CD4-positive, alpha-beta memory T cell (primary cell): ENCODE data around the gene HIF1AN. TPM values are rescaled to one million over a fixed set of nuclear protein-coding genes. Genes with fewer than 3 reads are reported as not detected.

Experiments
- CTCF ChIA-PET: fragments of 350-600 bp; sonication (Branson Sonifier 250); formaldehyde crosslinking; loops from one replicate; lab custom pipeline; 2021; ENCODE audit warnings: inconsistent platforms; ENCODE audit not compliant: partially characterized antibody; lab: Charles Lee
- POLR2A ChIA-PET: fragments of 350-600 bp; sonication (Branson Sonifier 250); formaldehyde crosslinking; loops from one replicate; lab custom pipeline; 2021; ENCODE audit not compliant: partially characterized antibody; lab: Charles Lee
- DNase-seq, 5 donors: peaks; one replicate each; pipeline versions ENCODE4 v3.0.0 to v3.0.0-alpha.2; 2020 to 2022; ENCODE audit warnings: mixed read lengths in 1 of 5
- H3K27ac ChIP-seq: one replicate; pipeline ENCODE4 v1.7.0; 2013; ENCODE audit warnings: low read depth, low read length
- H3K27me3 ChIP-seq: 2 replicates; pipeline ENCODE4 v1.7.0; 2013; ENCODE audit warnings: mild to moderate bottlenecking, low read length, moderate library complexity; ENCODE audit not compliant: insufficient read depth
- H3K36me3 ChIP-seq: 2 replicates; pipeline ENCODE4 v1.7.0; 2013; ENCODE audit warnings: mild to moderate bottlenecking, low read length, moderate library complexity; ENCODE audit not compliant: insufficient read depth
- H3K4me1 ChIP-seq: 2 replicates; pipeline ENCODE4 v1.7.0; 2013; ENCODE audit warnings: mild to moderate bottlenecking, low read length, moderate library complexity; ENCODE audit not compliant: insufficient read depth
- H3K4me3 ChIP-seq, 2 donors: one replicate each; pipeline ENCODE4 v1.7.0; 2013; ENCODE audit warnings: low read length in 2 of 2, mild to moderate bottlenecking in 1 of 2
- H3K9me3 ChIP-seq, 2 donors: one replicate each; pipeline ENCODE4 v1.7.0; 2013; ENCODE audit warnings: low read length in 2 of 2, control low read depth in 1 of 2; ENCODE audit not compliant: control insufficient read depth in 1 of 2
- H3K27ac Mint-ChIP-seq, 7 donors: one replicate each; pipeline ENCODE4 v1.8.0; 2020 to 2021; ENCODE audit warnings: mixed read lengths in 7 of 7, mild to moderate bottlenecking in 6 of 7, inconsistent platforms in 3 of 7, moderate library complexity in 3 of 7
- H3K27me3 Mint-ChIP-seq, 2 donors: one replicate each; pipeline ENCODE4 v1.8.0; 2020 to 2021; ENCODE audit warnings: mixed read lengths in 2 of 2
- H3K36me3 Mint-ChIP-seq, 2 donors: one replicate each; pipeline ENCODE4 v1.8.0; 2020 to 2021; ENCODE audit warnings: mixed read lengths in 2 of 2, inconsistent platforms in 1 of 2, mild to moderate bottlenecking in 1 of 2
- H3K4me1 Mint-ChIP-seq, 4 donors: one replicate each; pipeline ENCODE4 v1.8.0; 2020 to 2021; ENCODE audit warnings: mixed read lengths in 4 of 4, mild to moderate bottlenecking in 1 of 4
- H3K4me3 Mint-ChIP-seq, 8 donors: one replicate each; pipeline ENCODE4 v1.8.0; 2020 to 2021; ENCODE audit warnings: mixed read lengths in 8 of 8, mild to moderate bottlenecking in 7 of 8, moderate library complexity in 6 of 8, inconsistent platforms in 3 of 8
- H3K9me3 Mint-ChIP-seq, 8 donors: one replicate each; pipeline ENCODE4 v1.8.0; 2020 to 2021; ENCODE audit warnings: mixed read lengths in 8 of 8, mild to moderate bottlenecking in 5 of 8, inconsistent platforms in 3 of 8, moderate library complexity in 1 of 8
- intact Hi-C: fragments of 100-400 bp; cut with micrococcal nuclease; formaldehyde crosslinking; loops from one replicate; pipeline ENCODE4 v1.15.1; 2023
- polyA plus RNA-seq, 2 donors: library from polyadenylated mRNA; unstranded; fragments of 300-500 nt; fragmentation: Illumina TruSeq; gene quantifications; one replicate each; pipeline ENCODE4 v1.2.3, GENCODE V29; 2021
- total RNA-seq, 2 experiments: library from RNA; stranded (reverse); gene quantifications; one replicate each; pipeline ENCODE4 v1.2.3, GENCODE V29; 2021

Gene HIF1AN
- 10 to 100 TPM; 69.6 to 69.8 TPM for total RNA-seq
- 10 to 100 TPM; 26.8 to 36.8 TPM for polyA plus RNA-seq

- intact Hi-C loops = loop anchor here (1.0 to 10.0 kb wide), 5 partner anchors 291 to 914 kb away; partner anchors contain the start of genes COX15, CUTC, LZTS2 and SLC25A28
- H3K4me1 ChIP-seq = peaks cover 34% of the 10 kb centered on the region
These were observed at the start of gene HIF1AN for GRCh38 chr10:100535715-100536353. TSS of gene HIF1AN (plus strand) at chr10:100535943. CDS start at chr10:100535959, 16 bp downstream.

DNA sequence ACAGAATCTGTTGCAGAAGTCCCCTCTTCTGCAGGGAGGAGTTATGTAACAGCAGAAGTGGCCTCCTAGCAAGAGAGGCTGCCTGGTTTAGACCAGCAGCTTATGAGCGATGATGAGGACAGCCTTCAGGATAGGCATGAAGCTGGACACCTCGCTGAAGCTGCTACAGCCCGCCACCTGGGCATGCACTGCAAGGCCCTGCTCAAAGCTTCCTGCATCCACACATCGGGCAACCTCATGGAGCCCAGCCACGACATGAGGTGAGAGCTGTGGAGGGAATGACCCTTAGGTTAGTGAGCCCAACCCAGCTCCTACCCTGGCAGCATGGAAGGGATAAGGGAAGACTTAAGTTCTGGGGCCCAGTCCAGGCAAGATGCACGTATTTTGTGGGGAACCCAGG lies 48.2 kb upstream of the HIF1AN start:
- intact Hi-C loops = no loop called here
- peaks cover 48 to 52% of the 10 kb centered on the region in 2 donors for H3K36me3 Mint-ChIP-seq
- no peaks in the 10 kb centered on the region for H3K9me3 Mint-ChIP-seq
- POLR2A ChIA-PET = no interaction called here
- no peaks in the 10 kb centered on the region for H3K27me3 Mint-ChIP-seq
- H3K9me3 ChIP-seq = no peaks in the 10 kb centered on the region
- no peak overlapping the region for H3K27ac Mint-ChIP-seq
- no peaks in the 10 kb centered on the region for H3K27me3 ChIP-seq
- H3K4me3 Mint-ChIP-seq = no peak overlapping the region
- H3K4me1 ChIP-seq = peaks cover 7% of the 10 kb centered on the region
- H3K27ac ChIP-seq = no peak overlapping the region
- no peak for DNase-seq
- H3K4me3 ChIP-seq = no peak overlapping the region
- CTCF ChIA-PET = interaction anchor here (1.5 to 2.9 kb wide), 4 partner anchors 8 to 150 kb away, joined by 3 to 14 read pairs (median 5); no protein-coding TSS in a partner anchor
- H3K4me1 Mint-ChIP-seq = peaks cover 0 to 10% (median 6%) of the 10 kb centered on the region in 4 donors
- peaks cover 28% of the 10 kb centered on the region for H3K36me3 ChIP-seq

More at GRCh38 chr10:100535715-100536353, at the start of gene HIF1AN:
- Histone ChIP-seq H3K27ac (peak within 1 kb of the TSS; percentile 77), H3K9me3 (no peaks in the 10 kb centered on the region), H3K4me3 (peak within 1 kb of the TSS; percentile 48 to 69), H3K36me3 (peaks cover 15% of the 10 kb centered on the region), H3K27me3 (no peaks in the 10 kb centered on the region)
- Mint-ChIP-seq H3K36me3 (peaks cover 21 to 27% of the 10 kb centered on the region in 2 donors), H3K27me3 (no peaks in the 10 kb centered on the region), H3K4me3 (peak within 1 kb of the TSS in 1 of 8 donors; percentile 40), H3K27ac (peak within 1 kb of the TSS in 3 of 7 donors; percentile 8 to 87 (median 32)), H3K4me1 (peaks cover 12 to 23% (median 18%) of the 10 kb centered on the region in 4 donors), H3K9me3 (no peaks in the 10 kb centered on the region)
- POLR2A ChIA-PET = interaction anchor here (0.8 to 1.9 kb wide), 14 partner anchors 8 to 455 kb away, joined by 3 to 19 read pairs (median 4); partner anchors contain the start of genes BLOC1S2 and SLF2
- CTCF ChIA-PET = interaction anchor here (0.7 to 2.7 kb wide), 18 partner anchors 8 to 802 kb away, joined by 3 to 22 read pairs (median 5); partner anchors contain the start of gene SCD
- DNase-seq = peak; percentile 92 to 95 (median 94)

- H3K9me3 Mint-ChIP-seq = no peaks in the 10 kb centered on the region
- peaks cover 62 to 65% of the 10 kb centered on the region in 2 donors for H3K36me3 Mint-ChIP-seq
- intact Hi-C loops = no loop called here
- peak overlapping the region in 1 of 7 donors; percentile 29 for H3K27ac Mint-ChIP-seq
- H3K4me3 Mint-ChIP-seq = no peak overlapping the region
- POLR2A ChIA-PET = no interaction called here
- CTCF ChIA-PET = interaction anchor here (1.3 to 2.9 kb wide), 3 partner anchors 19 to 49 kb away, joined by 3 to 14 read pairs (median 7); no protein-coding TSS in a partner anchor
- Histone ChIP-seq H3K4me3 (no peak overlapping the region), H3K36me3 (peaks cover 32% of the 10 kb centered on the region), H3K27me3 (no peaks in the 10 kb centered on the region), H3K27ac (no peak overlapping the region), H3K4me1 (no peaks in the 10 kb centered on the region), H3K9me3 (no peaks in the 10 kb centered on the region)
- DNase-seq = no peak
- no peaks in the 10 kb centered on the region for H3K27me3 Mint-ChIP-seq
- no peaks in the 10 kb centered on the region for H3K4me1 Mint-ChIP-seq
These were observed 46.3 kb upstream of the HIF1AN start for GRCh38 chr10:100489396-100489795.

DNA sequence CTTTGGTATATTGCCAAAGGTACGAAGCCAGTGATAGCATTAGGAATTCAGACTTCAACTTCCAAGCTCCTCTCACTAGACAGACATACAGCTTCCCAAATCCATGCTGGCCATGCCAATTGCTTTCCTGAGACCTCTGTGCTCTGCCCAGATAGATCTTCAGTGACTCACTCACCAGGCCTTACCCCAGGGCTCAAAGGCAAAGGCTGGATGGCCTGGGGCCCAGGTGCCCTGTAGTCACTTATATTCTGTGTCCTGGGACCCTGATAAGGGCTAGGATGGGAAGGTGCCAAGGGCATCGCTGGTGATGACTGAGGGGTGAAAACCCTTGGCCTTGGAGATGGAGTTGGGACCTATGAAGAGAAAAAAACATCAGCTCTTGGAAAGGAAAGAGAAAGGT lies 45.2 kb upstream of the HIF1AN start:
- no peaks in the 10 kb centered on the region for H3K4me1 Mint-ChIP-seq
- H3K36me3 Mint-ChIP-seq = peaks cover 68% of the 10 kb centered on the region in 2 donors
- CTCF ChIA-PET = interaction anchor here (1.6 to 14.3 kb wide), 2 partner anchors 8 to 23 kb away, joined by 4 to 84 read pairs; no protein-coding TSS in a partner anchor
- H3K4me3 Mint-ChIP-seq = no peak overlapping the region
- no peaks in the 10 kb centered on the region for H3K9me3 ChIP-seq
- no peak overlapping the region for H3K4me3 ChIP-seq
- H3K27ac Mint-ChIP-seq = no peak overlapping the region
- H3K36me3 ChIP-seq = peaks cover 39% of the 10 kb centered on the region
- no peaks in the 10 kb centered on the region for H3K9me3 Mint-ChIP-seq
- no peaks in the 10 kb centered on the region for H3K4me1 ChIP-seq
- intact Hi-C loops = no loop called here
- H3K27me3 ChIP-seq = no peaks in the 10 kb centered on the region
- H3K27ac ChIP-seq = no peak overlapping the region
- DNase-seq = no peak
- H3K27me3 Mint-ChIP-seq = no peaks in the 10 kb centered on the region
- POLR2A ChIA-PET = no interaction called here

GRCh38 chr10:100496567-100496966 lies 39.2 kb upstream of the HIF1AN start:
- Mint-ChIP-seq H3K4me1 (peaks cover 0 to 7% (median under 1%) of the 10 kb centered on the region in 4 donors), H3K27ac (no peak overlapping the region), H3K4me3 (peak overlapping the region in 1 of 8 donors; percentile 49), H3K27me3 (no peaks in the 10 kb centered on the region), H3K9me3 (no peaks in the 10 kb centered on the region), H3K36me3 (peaks cover 63 to 77% of the 10 kb centered on the region in 2 donors)
- DNase-seq = no peak
- ChIA-PET POLR2A (no interaction called here), CTCF (interaction anchor here (4.1 to 14.3 kb wide), 3 partner anchors 12 to 21 kb away, joined by 27 to 84 read pairs (median 36); partner anchors contain the start of gene SEC31B)
- Histone ChIP-seq H3K27ac (no peak overlapping the region), H3K4me3 (no peak overlapping the region), H3K27me3 (no peaks in the 10 kb centered on the region), H3K9me3 (no peaks in the 10 kb centered on the region), H3K36me3 (peaks cover 57% of the 10 kb centered on the region), H3K4me1 (no peaks in the 10 kb centered on the region)
- intact Hi-C loops = no loop called here

DNA sequence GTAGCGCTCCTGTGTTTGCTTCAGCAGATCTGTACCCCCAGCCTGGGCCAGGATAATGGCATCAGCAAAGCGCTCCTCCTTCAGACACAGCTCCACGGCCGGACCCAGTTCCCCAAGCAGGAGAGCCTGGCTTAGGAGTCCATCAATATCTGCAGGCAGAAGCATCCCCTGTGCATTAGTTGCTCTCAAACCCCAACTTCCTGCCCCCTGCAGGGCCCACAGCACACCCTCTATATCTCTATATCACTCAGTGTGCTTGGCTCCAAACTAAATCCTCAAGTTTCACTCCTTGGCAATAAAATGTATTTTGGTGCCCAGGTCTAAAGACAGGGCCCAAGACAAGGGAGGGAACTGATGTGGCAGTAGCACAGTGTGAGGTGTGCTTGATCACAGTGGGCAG lies 37.7 kb upstream of the HIF1AN start:
- no peak for DNase-seq
- no peak overlapping the region for H3K27ac ChIP-seq
- CTCF ChIA-PET = interaction anchor here (5.5 to 14.3 kb wide), 2 partner anchors 11 to 15 kb away, joined by 36 to 84 read pairs; no protein-coding TSS in a partner anchor
- H3K4me1 Mint-ChIP-seq = peaks cover 0 to 7% (median under 1%) of the 10 kb centered on the region in 4 donors
- peak overlapping the region in 1 of 7 donors; percentile 72 for H3K27ac Mint-ChIP-seq
- no peaks in the 10 kb centered on the region for H3K27me3 Mint-ChIP-seq
- H3K27me3 ChIP-seq = no peaks in the 10 kb centered on the region
- POLR2A ChIA-PET = no interaction called here
- H3K4me1 ChIP-seq = no peaks in the 10 kb centered on the region
- H3K9me3 Mint-ChIP-seq = no peaks in the 10 kb centered on the region
- no peak overlapping the region for H3K4me3 ChIP-seq
- peaks cover 70 to 80% of the 10 kb centered on the region in 2 donors for H3K36me3 Mint-ChIP-seq
- peaks cover 64% of the 10 kb centered on the region for H3K36me3 ChIP-seq
- no peaks in the 10 kb centered on the region for H3K9me3 ChIP-seq
- H3K4me3 Mint-ChIP-seq = no peak overlapping the region
- intact Hi-C loops = no loop called here

DNA sequence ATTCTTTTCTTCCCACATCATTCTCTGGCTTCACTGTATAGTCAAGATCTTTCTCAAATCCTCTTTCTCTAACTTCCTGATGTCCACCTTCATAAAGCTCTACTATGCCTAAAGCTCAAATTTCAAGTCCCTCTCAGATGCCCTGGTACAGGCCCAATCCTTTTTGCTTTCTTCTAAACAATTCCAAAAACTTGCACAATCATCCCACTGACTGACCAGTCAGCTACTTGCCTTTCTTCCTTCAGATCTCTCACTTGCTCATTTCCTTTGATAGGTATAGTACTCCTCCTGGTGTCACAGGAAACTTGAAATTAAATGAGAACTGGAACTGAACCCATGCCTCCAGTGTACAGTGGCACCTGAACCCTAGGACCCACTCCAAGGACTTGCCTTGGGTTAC lies 34.3 kb upstream of the HIF1AN start:
- Histone ChIP-seq H3K4me1 (no peaks in the 10 kb centered on the region), H3K4me3 (no peak overlapping the region), H3K36me3 (peaks cover 49% of the 10 kb centered on the region), H3K9me3 (no peaks in the 10 kb centered on the region), H3K27ac (no peak overlapping the region), H3K27me3 (no peaks in the 10 kb centered on the region)
- Mint-ChIP-seq H3K4me1 (peaks cover 0 to 9% (median 1%) of the 10 kb centered on the region in 4 donors), H3K9me3 (no peaks in the 10 kb centered on the region), H3K27me3 (no peaks in the 10 kb centered on the region), H3K27ac (peak overlapping the region in 1 of 7 donors; percentile 53), H3K4me3 (no peak overlapping the region), H3K36me3 (peaks cover 74% of the 10 kb centered on the region in 2 donors)
- intact Hi-C loops = no loop called here
- no peak for DNase-seq
- CTCF ChIA-PET = interaction anchor here (0.7 to 14.3 kb wide), 5 partner anchors 8 to 155 kb away, joined by 3 to 84 read pairs (median 5); no protein-coding TSS in a partner anchor
- POLR2A ChIA-PET = interaction anchor here (0.6 kb wide), 1 partner anchor 1620 kb away, joined by 3 read pairs; no protein-coding TSS in a partner anchor
